GM21786 (cell line): ENCODE data around the gene HOXA9.

Experiments
- ATAC-seq: cut with Tn5 transposase; IDR thresholded peaks from one replicate; pipeline ENCODE4 v1.9.1; 2021; ENCODE audit not compliant: unreplicated experiment

Gene HOXA9

GRCh38 chr7:27143950-27144780 lies 21.2 kb downstream of the HOXA9 start:
- ATAC-seq: no peak

- ATAC-seq: no peak
Measured at GRCh38 chr7:27143023-27143949, 22.1 kb downstream of the HOXA9 start, which contains the start of gene HOXA5. TSS of gene HOXA5 (minus strand) at chr7:27143681. CDS start at chr7:27143607, 74 bp downstream.

- no peak for ATAC-seq
Measured at GRCh38 chr7:27142580-27143022, 22.7 kb downstream of the HOXA9 start.

- ATAC-seq: no peak
Measured at GRCh38 chr7:27141923-27142579, 23.3 kb downstream of the HOXA9 start.

GRCh38 chr7:27141137-27141922 lies 24.0 kb downstream of the HOXA9 start:
- ATAC-seq: no peak

GRCh38 chr7:27140126-27140857 lies 25.0 kb downstream of the HOXA9 start:
- no peak for ATAC-seq

- ATAC-seq: no peak
Measured at GRCh38 chr7:27139334-27140125, 25.8 kb downstream of the HOXA9 start.

- no peak for ATAC-seq
Measured at GRCh38 chr7:27138985-27139333, 26.4 kb downstream of the HOXA9 start.

- no peak for ATAC-seq
Measured at GRCh38 chr7:27138472-27138871, 26.9 kb downstream of the HOXA9 start.

GRCh38 chr7:27137640-27138315 lies 27.6 kb downstream of the HOXA9 start:
- no peak for ATAC-seq

GRCh38 chr7:27134392-27134791 lies 30.9 kb downstream of the HOXA9 start:
- ATAC-seq: no peak

- no peak for ATAC-seq
Measured at GRCh38 chr7:27133409-27134231, 31.7 kb downstream of the HOXA9 start.

- ATAC-seq: no peak
Measured at GRCh38 chr7:27132978-27133377, 32.4 kb downstream of the HOXA9 start.

GRCh38 chr7:27132214-27132613 lies 33.1 kb downstream of the HOXA9 start:
- no peak for ATAC-seq

- no peak for ATAC-seq
Measured at GRCh38 chr7:27131390-27131819, 33.9 kb downstream of the HOXA9 start.

- ATAC-seq: no peak
Measured at GRCh38 chr7:27130540-27131389, 34.6 kb downstream of the HOXA9 start, which contains the start of gene HOXA4. TSS of gene HOXA4 (minus strand) at chr7:27130757. CDS start at chr7:27130733, 24 bp downstream.
